Mammary epithelial cell (primary cell): ENCODE results near the gene LCN1.

ENCODE experiments used
- CTCF ChIP-seq, 2 donors: IDR thresholded peaks in 1 of 2; conservative IDR thresholded peaks in 1 of 2; 2 replicates each; pipeline ENCODE4 v1.5.1; 2011 to 2012; ENCODE audit warnings: inconsistent platforms in 2 of 2, low read length in 2 of 2, mild to moderate bottlenecking in 2 of 2, control low read depth in 1 of 2, low read depth in 1 of 2; ENCODE audit not compliant: insufficient read depth in 1 of 2; ENCODE audit errors: extremely low read depth in 1 of 2
- EZH2 ChIP-seq: IDR thresholded peaks from 2 replicates; pipeline ENCODE4 v1.6.1; 2012; ENCODE audit warnings: low read length, inconsistent platforms, borderline replicate concordance

GRCh38 chr9:135485385-135485784, 35.9 kb upstream of the LCN1 start:
- TF ChIP-seq CTCF (conservative IDR thresholded peaks at IDR 0.05 in 1 of 2, IDR thresholded peaks at IDR 0.05 in 1 of 2; ENCODE audit: extremely low read depth in 1 of 2, insufficient read depth in 1 of 2, low read depth in 1 of 2, low read length in 2 of 2) = no peak
- TF ChIP-seq EZH2 = no peak
